ENCODE data around the gene WTAP. TPM values are rescaled to one million over a fixed set of nuclear protein-coding genes. Genes with fewer than 3 reads are reported as not detected.
A peak's percentile ranks its signal among the peaks of the same experiment; 100 is the strongest.

WTAP gene
- total RNA-seq, 2 experiments from 2014 or later, result 211 to 227 TPM

DNA sequence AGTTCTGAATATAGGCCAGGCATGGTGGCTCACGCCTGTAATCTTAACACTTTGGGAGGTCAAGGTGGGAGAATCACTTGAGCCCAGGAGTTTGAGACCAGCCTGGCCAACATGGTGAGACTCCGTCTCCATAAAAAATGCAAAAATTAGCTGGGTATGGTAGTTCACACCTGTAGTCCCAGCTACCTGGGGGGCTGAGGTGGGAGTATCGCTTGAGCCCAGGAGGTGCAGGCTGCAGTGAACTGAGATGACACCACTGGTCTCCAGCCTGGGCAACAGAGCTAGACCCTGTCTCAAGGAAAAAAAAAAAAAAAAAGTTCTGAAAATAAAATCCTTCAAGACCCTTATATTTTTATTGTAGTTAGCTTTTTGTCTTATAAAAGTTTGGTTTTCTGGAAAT lies 11.7 kb upstream of the WTAP start:
- H3K27me3 Mint-ChIP-seq, result no peaks in the 10 kb centered on the region
- no peak overlapping the region for H3K27ac ChIP-seq (ENCODE audit: low read depth in 1 of 2, low read length in 2 of 2)
- no peaks in the 10 kb centered on the region for H3K27me3 ChIP-seq (ENCODE audit: control insufficient read depth in 1 of 2, insufficient read depth in 2 of 2, low read length in 2 of 2)
- ATAC-seq (ENCODE audit: poor library complexity) (no peak), DNase-seq (no peak)
- H3K9me3 Mint-ChIP-seq, result no peaks in the 10 kb centered on the region
- no peak overlapping the region for H3K27ac Mint-ChIP-seq
- H3K4me1 ChIP-seq (ENCODE audit: insufficient read depth, low read length), result no peaks in the 10 kb centered on the region
- no peak for TF ChIP-seq CTCF (IDR thresholded peaks at IDR 0.05)
- no peaks in the 10 kb centered on the region for H3K36me3 Mint-ChIP-seq (ENCODE audit: low read depth)
- intact Hi-C loops (cut with DNase I, micrococcal nuclease), result no loop called here
- peaks cover 4% of the 10 kb centered on the region for H3K4me1 Mint-ChIP-seq (ENCODE audit: low read depth)
- H3K4me3 Mint-ChIP-seq, result no peak overlapping the region
- H3K4me3 ChIP-seq (ENCODE audit: low read length), result no peak overlapping the region
- no peaks in the 10 kb centered on the region for H3K9me3 ChIP-seq (ENCODE audit: control insufficient read depth in 1 of 2, insufficient read depth in 1 of 2, low read length in 2 of 2)
- CTCF ChIA-PET, result no interaction called here
- H3K36me3 ChIP-seq (ENCODE audit: insufficient read depth, low read length), result no peaks in the 10 kb centered on the region
- POLR2A ChIA-PET, result interaction anchor here (1.1 kb wide), 1 partner anchor 21 kb away, joined by 6 read pairs; no protein-coding TSS in a partner anchor

DNA sequence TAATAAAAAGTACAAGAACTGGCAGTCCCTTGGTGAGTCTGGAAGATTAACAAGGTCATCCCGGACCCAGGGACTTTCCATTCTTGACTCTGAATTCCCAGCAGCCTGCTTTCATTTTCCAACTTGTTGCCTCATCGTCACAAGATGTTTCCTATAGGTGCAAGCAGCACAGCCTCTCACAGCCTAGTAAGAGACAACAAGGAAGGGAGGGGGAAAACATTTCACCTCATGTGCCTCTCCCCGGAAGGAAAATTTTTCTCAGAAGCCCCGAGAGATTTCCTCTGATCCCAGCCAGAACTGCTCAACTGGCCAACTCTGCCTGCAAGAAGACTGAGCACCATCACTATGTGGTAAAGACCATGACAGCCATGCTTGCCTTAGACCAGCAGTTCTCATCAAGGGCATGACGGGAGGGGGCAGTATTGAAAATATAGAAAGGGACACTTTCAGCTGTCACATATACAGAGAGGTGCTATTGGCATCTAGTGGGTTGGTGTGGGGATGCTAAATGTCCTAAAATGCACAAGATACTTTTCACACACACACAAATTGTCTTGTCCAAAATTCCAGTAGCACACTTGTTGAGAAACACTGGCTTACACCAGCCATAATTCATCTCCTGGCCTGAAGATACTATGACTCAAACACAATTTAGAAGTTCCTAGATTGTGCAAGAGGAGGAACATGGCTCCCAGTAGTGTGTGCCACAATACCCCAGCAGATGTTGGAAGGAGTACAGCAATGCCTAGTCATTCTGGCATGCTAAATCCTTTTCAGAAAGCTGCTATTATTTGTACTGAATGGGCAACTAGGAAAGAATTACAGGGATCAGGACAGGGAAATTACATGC lies 10.8 kb upstream of the WTAP start:
- no peak for TF ChIP-seq CTCF (IDR thresholded peaks at IDR 0.05)
- peak overlapping the region; percentile 24 for H3K27ac Mint-ChIP-seq
- no peaks in the 10 kb centered on the region for H3K9me3 ChIP-seq (ENCODE audit: control insufficient read depth in 1 of 2, insufficient read depth in 1 of 2, low read length in 2 of 2)
- POLR2A ChIA-PET, result interaction anchor here (1.0 to 1.1 kb wide), 2 partner anchors 22 to 147 kb away, joined by 4 to 6 read pairs; no protein-coding TSS in a partner anchor
- intact Hi-C loops (cut with DNase I, micrococcal nuclease), result no loop called here
- no peaks in the 10 kb centered on the region for H3K36me3 Mint-ChIP-seq (ENCODE audit: low read depth)
- no peak overlapping the region for H3K27ac ChIP-seq (ENCODE audit: low read depth in 1 of 2, low read length in 2 of 2)
- no peaks in the 10 kb centered on the region for H3K36me3 ChIP-seq (ENCODE audit: insufficient read depth, low read length)
- H3K9me3 Mint-ChIP-seq, result no peaks in the 10 kb centered on the region
- DNase-seq (peak in 2 of 14 experiments; percentile 54 to 68), ATAC-seq (ENCODE audit: poor library complexity) (no peak)
- no peaks in the 10 kb centered on the region for H3K27me3 ChIP-seq (ENCODE audit: control insufficient read depth in 1 of 2, insufficient read depth in 2 of 2, low read length in 2 of 2)
- H3K4me1 ChIP-seq (ENCODE audit: insufficient read depth, low read length), result peaks cover 4% of the 10 kb centered on the region
- peaks cover 6% of the 10 kb centered on the region for H3K4me1 Mint-ChIP-seq (ENCODE audit: low read depth)
- no peak overlapping the region for H3K4me3 Mint-ChIP-seq
- CTCF ChIA-PET, result no interaction called here
- H3K27me3 Mint-ChIP-seq, result no peaks in the 10 kb centered on the region
- no peak overlapping the region for H3K4me3 ChIP-seq (ENCODE audit: low read length)

- DNase-seq (no peak), ATAC-seq (ENCODE audit: poor library complexity) (no peak)
- TF ChIP-seq CTCF (IDR thresholded peaks at IDR 0.05), result no peak
- Histone ChIP-seq H3K36me3 (ENCODE audit: insufficient read depth, low read length) (peaks cover 11% of the 10 kb centered on the region), H3K27me3 (ENCODE audit: control insufficient read depth in 1 of 2, insufficient read depth in 2 of 2, low read length in 2 of 2) (no peaks in the 10 kb centered on the region), H3K4me1 (ENCODE audit: insufficient read depth, low read length) (peaks cover 4% of the 10 kb centered on the region), H3K4me3 (ENCODE audit: low read length) (no peak overlapping the region), H3K9me3 (ENCODE audit: control insufficient read depth in 1 of 2, insufficient read depth in 1 of 2, low read length in 2 of 2) (no peaks in the 10 kb centered on the region), H3K27ac (ENCODE audit: low read depth in 1 of 2, low read length in 2 of 2) (no peak overlapping the region)
- Mint-ChIP-seq H3K9me3 (no peaks in the 10 kb centered on the region), H3K27me3 (no peaks in the 10 kb centered on the region), H3K4me3 (no peak overlapping the region), H3K4me1 (ENCODE audit: low read depth) (peaks cover 20% of the 10 kb centered on the region), H3K36me3 (ENCODE audit: low read depth) (peaks cover 13% of the 10 kb centered on the region), H3K27ac (no peak overlapping the region)
- intact Hi-C loops (cut with DNase I, micrococcal nuclease), result no loop called here
- POLR2A ChIA-PET, result interaction anchor here (0.8 kb wide), 1 partner anchor 8 kb away, joined by 4 read pairs; no protein-coding TSS in a partner anchor
- CTCF ChIA-PET, result interaction anchor here (1.3 to 1.8 kb wide), 2 partner anchors 28 to 72 kb away, joined by 3 read pairs; partner anchors contain the start of gene MRPL18
Observed at GRCh38 chr6:159718634-159719033, 8.7 kb upstream of the WTAP start.

All from CD4-positive, alpha-beta T cell (primary cell).